Hepatocyte (in vitro differentiated cells): ENCODE measurements around the gene KANK3.

Experiments used
- EZH2phosphoT487 ChIP-seq: fragments of 200-600 bp; sonication (generic); IDR thresholded peaks from one replicate; pipeline ENCODE4 v1.6.1; 2018; ENCODE audit warnings: antibody characterized with exemption, mild to moderate bottlenecking, low read depth, moderate library complexity; ENCODE audit not compliant: unreplicated experiment, severe bottlenecking
- TF ChIP-seq, protein P1 (sequence below): fragments of 200-600 bp; sonication (generic); IDR thresholded peaks from 2 replicates; pipeline ENCODE4 v1.5.1; 2016; ENCODE audit warnings: antibody characterized with exemption, mild to moderate bottlenecking; ENCODE audit not compliant: poor library complexity

DNA sequence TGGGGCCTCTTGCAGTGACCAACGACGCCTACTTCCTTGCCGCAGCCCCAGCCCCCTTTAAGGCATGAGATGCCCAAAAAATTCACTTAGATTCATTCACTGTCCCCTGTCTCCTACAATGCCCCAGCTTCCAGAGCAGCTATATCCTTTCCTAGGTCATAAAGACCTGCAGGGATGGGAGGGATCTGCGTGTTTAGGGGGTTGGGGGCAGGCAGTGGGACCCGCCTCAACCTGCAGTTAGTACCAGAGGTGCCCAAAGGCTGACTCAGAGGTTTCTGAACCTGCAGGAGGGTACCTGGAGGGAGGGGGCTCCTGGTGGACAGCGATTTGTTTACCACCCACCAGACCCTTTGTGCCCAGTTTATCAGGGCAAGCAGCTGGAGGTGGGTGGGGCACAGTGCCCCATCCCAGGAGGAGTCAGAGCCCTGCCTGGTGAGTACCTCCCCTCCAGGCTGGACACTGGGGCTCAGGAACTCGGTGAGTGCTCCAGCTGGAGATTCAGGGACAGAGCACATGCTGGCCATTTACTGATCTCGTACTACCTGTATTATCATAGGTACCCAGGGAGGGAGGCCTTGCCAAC is 11.7 kb downstream of the KANK3 start:
- TF ChIP-seq, protein P1, sequence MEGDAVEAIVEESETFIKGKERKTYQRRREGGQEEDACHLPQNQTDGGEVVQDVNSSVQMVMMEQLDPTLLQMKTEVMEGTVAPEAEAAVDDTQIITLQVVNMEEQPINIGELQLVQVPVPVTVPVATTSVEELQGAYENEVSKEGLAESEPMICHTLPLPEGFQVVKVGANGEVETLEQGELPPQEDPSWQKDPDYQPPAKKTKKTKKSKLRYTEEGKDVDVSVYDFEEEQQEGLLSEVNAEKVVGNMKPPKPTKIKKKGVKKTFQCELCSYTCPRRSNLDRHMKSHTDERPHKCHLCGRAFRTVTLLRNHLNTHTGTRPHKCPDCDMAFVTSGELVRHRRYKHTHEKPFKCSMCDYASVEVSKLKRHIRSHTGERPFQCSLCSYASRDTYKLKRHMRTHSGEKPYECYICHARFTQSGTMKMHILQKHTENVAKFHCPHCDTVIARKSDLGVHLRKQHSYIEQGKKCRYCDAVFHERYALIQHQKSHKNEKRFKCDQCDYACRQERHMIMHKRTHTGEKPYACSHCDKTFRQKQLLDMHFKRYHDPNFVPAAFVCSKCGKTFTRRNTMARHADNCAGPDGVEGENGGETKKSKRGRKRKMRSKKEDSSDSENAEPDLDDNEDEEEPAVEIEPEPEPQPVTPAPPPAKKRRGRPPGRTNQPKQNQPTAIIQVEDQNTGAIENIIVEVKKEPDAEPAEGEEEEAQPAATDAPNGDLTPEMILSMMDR: no peak
- TF ChIP-seq EZH2phosphoT487: no peak
